Activated CD8-positive, alpha-beta T cell treated with anti-CD3 and anti-CD28 coated beads, Interleukin-2, amount 10 ng/mL, durations not matched to agents 7 days and 5 days (primary cell): ENCODE measurements around the gene OR5A1. TPM values are rescaled to one million over a fixed set of nuclear protein-coding genes. Genes with fewer than 3 reads are reported as not detected.
"Not testable (repeated sequence)": the region's sequence is repeated elsewhere in the genome, so short reads cannot be mapped to it uniquely, and the experiment has no call there.

Experiments used
- ATAC-seq: fragments of 150-1000 bp; cut with Tn5 transposase; one replicate; pipeline ENCODE4 v1.10.0; 2021; ENCODE audit warnings: moderate library complexity
- CTCF ChIA-PET: fragments of 350-600 bp; sonication (Branson Sonifier 250); formaldehyde crosslinking; loops from one replicate; lab custom pipeline; 2021; ENCODE audit warnings: antibody characterized with exemption; lab: Charles Lee
- POLR2A ChIA-PET: fragments of 350-600 bp; sonication (Branson Sonifier 250); formaldehyde crosslinking; loops from one replicate; lab custom pipeline; 2021; ENCODE audit warnings: antibody characterized with exemption; lab: Charles Lee
- DNase-seq: peaks from one replicate; pipeline ENCODE4 v3.0.0-alpha.2; 2020
- H3K27ac Mint-ChIP-seq: one replicate; pipeline ENCODE4 v1.8.0; 2021; ENCODE audit warnings: mild to moderate bottlenecking, mixed read lengths
- H3K27me3 Mint-ChIP-seq: one replicate; pipeline ENCODE4 v1.8.0; 2021; ENCODE audit warnings: low read depth, mixed read lengths
- H3K36me3 Mint-ChIP-seq: one replicate; pipeline ENCODE4 v1.8.0; 2021; ENCODE audit warnings: low read depth, mixed read lengths
- H3K4me1 Mint-ChIP-seq: one replicate; pipeline ENCODE4 v1.8.0; 2021; ENCODE audit warnings: low read depth, mixed read lengths
- H3K4me3 Mint-ChIP-seq: one replicate; pipeline ENCODE4 v1.8.0; 2021; ENCODE audit warnings: mild to moderate bottlenecking, mixed read lengths
- H3K9me3 Mint-ChIP-seq: one replicate; pipeline ENCODE4 v1.8.0; 2022; ENCODE audit warnings: mixed read lengths; ENCODE audit not compliant: insufficient read depth
- total RNA-seq, 2 experiments: library from RNA; stranded (reverse); gene quantifications; one replicate each; pipeline ENCODE4 v1.2.3, GENCODE V29; 2021

The OR5A1 gene
- total RNA-seq, 2 experiments from 2014 or later: not detected

GRCh38 chr11:59426361-59427067, 9.8 kb upstream of the OR5A1 start, which contains the start of gene OR5A2:
Gene OR5A2 (minus strand): TSS chr11:59426413. CDS start chr11:59422953, 3,460 bp downstream.
- H3K27ac Mint-ChIP-seq: no peak within 1 kb of the TSS
- ATAC-seq (no peak), DNase-seq (no peak)
- no peaks in the 10 kb centered on the region for H3K9me3 Mint-ChIP-seq
- ChIA-PET POLR2A (no interaction called here), CTCF (interaction anchor here (1.3 kb wide), 1 partner anchor 254 kb away, joined by 3 read pairs; the partner anchor contains the start of gene DTX4)
- H3K27me3 Mint-ChIP-seq: peaks cover 6% of the 10 kb centered on the region
- no peaks in the 10 kb centered on the region for H3K36me3 Mint-ChIP-seq
- H3K4me3 Mint-ChIP-seq: no peak within 1 kb of the TSS
- peaks cover 10% of the 10 kb centered on the region for H3K4me1 Mint-ChIP-seq

DNA sequence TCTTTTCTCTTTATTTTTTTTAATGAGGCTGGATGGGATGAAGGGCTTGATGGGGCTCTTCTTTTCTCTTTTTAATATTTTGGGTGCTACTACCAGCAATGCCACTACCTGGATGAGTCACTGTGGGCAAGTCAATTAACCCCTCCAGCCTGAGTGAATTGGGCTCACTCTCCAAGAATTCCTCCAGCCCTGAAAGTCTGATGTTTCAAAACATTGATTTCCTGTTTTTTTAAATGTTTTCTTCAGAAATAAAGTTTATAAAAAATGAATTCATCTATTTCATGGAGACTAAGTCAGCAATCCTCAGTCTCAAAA, 9.2 kb upstream of the OR5A1 start:
- ATAC-seq (no peak), DNase-seq (no peak)
- ChIA-PET CTCF (interaction anchor here (1.3 kb wide), 1 partner anchor 255 kb away, joined by 3 read pairs; the partner anchor contains the start of gene DTX4), POLR2A (no interaction called here)
- no peaks in the 10 kb centered on the region for H3K9me3 Mint-ChIP-seq
- H3K27me3 Mint-ChIP-seq: peaks cover 11% of the 10 kb centered on the region
- H3K27ac Mint-ChIP-seq: no peak overlapping the region
- H3K4me1 Mint-ChIP-seq: peaks cover 9% of the 10 kb centered on the region
- no peaks in the 10 kb centered on the region for H3K36me3 Mint-ChIP-seq
- no peak overlapping the region for H3K4me3 Mint-ChIP-seq

GRCh38 chr11:59429924-59430516, 6.2 kb upstream of the OR5A1 start:
- ATAC-seq: peak; percentile 61
- Mint-ChIP-seq H3K4me3 (no peak overlapping the region), H3K27me3 (peaks cover 16% of the 10 kb centered on the region), H3K27ac (no peak overlapping the region), H3K9me3 (no peaks in the 10 kb centered on the region), H3K4me1 (no peaks in the 10 kb centered on the region), H3K36me3 (no peaks in the 10 kb centered on the region)
- ChIA-PET CTCF (interaction anchor here (0.6 to 4.4 kb wide), 12 partner anchors 8 to 290 kb away, joined by 3 to 24 read pairs (median 4); partner anchors contain the start of gene DTX4), POLR2A (no interaction called here)
- peak; percentile 68 for DNase-seq

DNA sequence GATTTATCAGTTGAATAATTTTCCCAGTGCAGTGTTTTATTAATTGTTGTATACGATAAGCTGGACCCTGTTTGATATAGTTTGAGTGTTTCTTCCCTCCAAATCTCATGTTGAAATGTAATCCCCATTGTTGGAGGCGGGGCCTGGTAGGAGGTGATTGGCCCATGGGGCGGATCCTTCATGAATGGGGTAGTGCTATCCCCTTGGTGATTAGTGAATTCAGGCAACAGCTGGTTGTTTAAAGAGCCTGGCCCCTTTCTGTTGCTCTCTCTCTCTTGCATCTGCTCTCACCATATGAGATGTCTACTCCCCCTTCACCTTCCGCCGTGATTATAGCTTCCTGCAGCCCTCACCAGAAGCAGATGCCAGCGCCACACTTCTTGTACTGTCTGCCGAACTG, 1.5 kb downstream of the OR5A1 start:
- DNase-seq (no peak), ATAC-seq (no peak)
- Mint-ChIP-seq H3K27me3 (peaks cover 14% of the 10 kb centered on the region), H3K4me1 (no peaks in the 10 kb centered on the region), H3K9me3 (no peaks in the 10 kb centered on the region), H3K27ac (no peak overlapping the region), H3K4me3 (no peak overlapping the region), H3K36me3 (no peaks in the 10 kb centered on the region)
- POLR2A ChIA-PET: no interaction called here
- CTCF ChIA-PET: interaction anchor here (1.1 to 1.3 kb wide), 2 partner anchors 8 to 243 kb away, joined by 3 read pairs; no protein-coding TSS in a partner anchor

- POLR2A ChIA-PET, H3K4me3 Mint-ChIP-seq, ATAC-seq, H3K4me1 Mint-ChIP-seq, H3K27me3 Mint-ChIP-seq, H3K9me3 Mint-ChIP-seq, DNase-seq, H3K27ac Mint-ChIP-seq, CTCF ChIA-PET, H3K36me3 Mint-ChIP-seq: not testable (repeated sequence)
These were observed 9.4 kb downstream of the OR5A1 start for GRCh38 chr11:59445624-59446023.

DNA sequence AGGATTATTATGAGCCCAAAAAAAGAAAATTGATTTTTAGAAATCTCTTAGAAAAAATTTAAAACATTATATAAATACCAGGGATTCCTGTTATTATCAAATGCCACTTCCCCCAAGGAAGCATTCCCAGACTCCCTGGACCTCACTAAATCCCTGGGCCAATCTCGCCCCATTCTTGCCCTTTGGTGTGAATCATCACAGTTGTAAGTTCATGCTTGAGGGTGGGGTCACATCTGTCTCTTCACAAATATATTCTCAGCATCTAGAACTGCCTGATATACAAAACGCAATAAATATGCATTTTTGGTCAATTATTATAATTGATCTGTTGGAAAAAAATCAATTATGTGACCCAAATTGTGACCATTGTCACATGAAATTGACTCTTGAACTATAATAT, 12.2 kb downstream of the OR5A1 start:
- H3K4me1 Mint-ChIP-seq: no peaks in the 10 kb centered on the region
- ChIA-PET POLR2A (no interaction called here), CTCF (no interaction called here)
- H3K9me3 Mint-ChIP-seq: no peaks in the 10 kb centered on the region
- no peak overlapping the region for H3K27ac Mint-ChIP-seq
- no peak for ATAC-seq
- H3K36me3 Mint-ChIP-seq: no peaks in the 10 kb centered on the region
- peaks cover 11% of the 10 kb centered on the region for H3K27me3 Mint-ChIP-seq
- no peak overlapping the region for H3K4me3 Mint-ChIP-seq
- no peak for DNase-seq

- ChIA-PET POLR2A (no interaction called here), CTCF (no interaction called here)
- peaks cover 6% of the 10 kb centered on the region for H3K27me3 Mint-ChIP-seq
- ATAC-seq (no peak), DNase-seq (no peak)
- no peaks in the 10 kb centered on the region for H3K4me1 Mint-ChIP-seq
- no peaks in the 10 kb centered on the region for H3K9me3 Mint-ChIP-seq
- no peak within 1 kb of the TSS for H3K4me3 Mint-ChIP-seq
- no peak within 1 kb of the TSS for H3K27ac Mint-ChIP-seq
- H3K36me3 Mint-ChIP-seq: no peaks in the 10 kb centered on the region
These were observed 20.4 kb downstream of the OR5A1 start, which contains the start of gene OR4D6 for GRCh38 chr11:59456661-59457060. Gene OR4D6 (plus strand): TSS chr11:59456961. CDS start chr11:59456961, 0 bp downstream.

GRCh38 chr11:59459916-59460315, 23.6 kb downstream of the OR5A1 start:
- Mint-ChIP-seq H3K4me3 (no peak overlapping the region), H3K36me3 (no peaks in the 10 kb centered on the region), H3K9me3 (no peaks in the 10 kb centered on the region), H3K27me3 (peaks cover 13% of the 10 kb centered on the region), H3K4me1 (no peaks in the 10 kb centered on the region), H3K27ac (no peak overlapping the region)
- ChIA-PET POLR2A (no interaction called here), CTCF (no interaction called here)
- ATAC-seq (no peak), DNase-seq (no peak)

GRCh38 chr11:59463190-59463641, 26.9 kb downstream of the OR5A1 start:
- no peak overlapping the region for H3K27ac Mint-ChIP-seq
- ATAC-seq (no peak), DNase-seq (no peak)
- H3K36me3 Mint-ChIP-seq: no peaks in the 10 kb centered on the region
- no peaks in the 10 kb centered on the region for H3K9me3 Mint-ChIP-seq
- H3K27me3 Mint-ChIP-seq: peaks cover 16% of the 10 kb centered on the region
- H3K4me3 Mint-ChIP-seq: no peak overlapping the region
- POLR2A ChIA-PET: no interaction called here
- no peaks in the 10 kb centered on the region for H3K4me1 Mint-ChIP-seq
- CTCF ChIA-PET: no interaction called here

DNA sequence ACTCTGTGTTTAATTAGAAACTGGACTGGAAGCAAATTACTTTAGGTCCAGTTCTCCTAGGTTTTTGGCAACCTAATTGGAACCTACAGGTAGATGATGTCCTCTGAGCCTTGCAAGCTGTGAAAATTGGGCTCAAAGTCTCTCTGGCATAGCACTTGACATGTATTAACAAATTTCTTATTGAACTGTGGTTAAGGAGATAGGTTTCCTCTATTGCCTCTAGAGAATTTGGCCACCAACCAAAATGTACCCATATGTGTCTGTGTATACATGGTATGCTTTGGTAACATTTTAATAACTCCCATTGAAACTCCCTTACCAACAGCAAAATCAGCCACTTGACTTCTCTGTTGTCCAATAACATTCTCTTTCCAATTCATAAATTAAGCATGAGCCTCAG, 36.7 kb downstream of the OR5A1 start, which contains the start of gene OR4D10:
Gene OR4D10 (plus strand): TSS at position 301 of the 400 bp plus-strand sequence. CDS start 4,115 bp downstream, outside the sequence.
- CTCF ChIA-PET: no interaction called here
- no peaks in the 10 kb centered on the region for H3K36me3 Mint-ChIP-seq
- POLR2A ChIA-PET: no interaction called here
- no peaks in the 10 kb centered on the region for H3K9me3 Mint-ChIP-seq
- peaks cover 21% of the 10 kb centered on the region for H3K27me3 Mint-ChIP-seq
- no peaks in the 10 kb centered on the region for H3K4me1 Mint-ChIP-seq
- DNase-seq (no peak), ATAC-seq (no peak)
- H3K4me3 Mint-ChIP-seq: no peak within 1 kb of the TSS
- no peak within 1 kb of the TSS for H3K27ac Mint-ChIP-seq

GRCh38 chr11:59475176-59475575, 38.9 kb downstream of the OR5A1 start:
- CTCF ChIA-PET: no interaction called here
- no peak overlapping the region for H3K4me3 Mint-ChIP-seq

GRCh38 chr11:59479906-59480305, 43.6 kb downstream of the OR5A1 start:
- H3K9me3 Mint-ChIP-seq: no peaks in the 10 kb centered on the region
- no peak overlapping the region for H3K4me3 Mint-ChIP-seq
- H3K27me3 Mint-ChIP-seq: peaks cover 5% of the 10 kb centered on the region
- ChIA-PET CTCF (no interaction called here), POLR2A (no interaction called here)
- no peak overlapping the region for H3K27ac Mint-ChIP-seq
- H3K4me1 Mint-ChIP-seq: no peaks in the 10 kb centered on the region
- no peaks in the 10 kb centered on the region for H3K36me3 Mint-ChIP-seq
- ATAC-seq: no peak
- DNase-seq: no peak

More at GRCh38 chr11:59475176-59475575, 38.9 kb downstream of the OR5A1 start:
- Mint-ChIP-seq H3K27ac (no peak overlapping the region), H3K4me1 (no peaks in the 10 kb centered on the region), H3K27me3 (peaks cover 21% of the 10 kb centered on the region), H3K9me3 (no peaks in the 10 kb centered on the region), H3K36me3 (no peaks in the 10 kb centered on the region)
- ATAC-seq (no peak), DNase-seq (no peak)
- POLR2A ChIA-PET: no interaction called here
